GM12872 (cell line): ENCODE measurements around the gene NAV3.

Experiments used
- CTCF ChIP-seq: IDR thresholded peaks from 3 replicates; pipeline ENCODE4 v1.5.1; 2011; ENCODE audit warnings: low read depth, mild to moderate bottlenecking, low read length, moderate library complexity; ENCODE audit not compliant: insufficient read depth

NAV3 gene

GRCh38 chr12:78040111-78040510, 209.4 kb downstream of the NAV3 start:
- TF ChIP-seq CTCF: no peak

- no peak for TF ChIP-seq CTCF
Measured at GRCh38 chr12:78050790-78051189, 220.1 kb downstream of the NAV3 start.

GRCh38 chr12:78055545-78055944, 224.9 kb downstream of the NAV3 start:
- no peak for TF ChIP-seq CTCF

GRCh38 chr12:78057075-78057474, 226.4 kb downstream of the NAV3 start:
- no peak for TF ChIP-seq CTCF

- TF ChIP-seq CTCF: no peak
Measured at GRCh38 chr12:78060186-78060585, 229.5 kb downstream of the NAV3 start.

GRCh38 chr12:78062786-78063185, 232.1 kb downstream of the NAV3 start:
- no peak for TF ChIP-seq CTCF

- TF ChIP-seq CTCF: no peak
Measured at GRCh38 chr12:78081590-78082314, 251.1 kb downstream of the NAV3 start.
